Transverse colon (tissue), 4 donors: Measurements from ENCODE around the gene LINGO3. TPM values are rescaled to one million over a fixed set of nuclear protein-coding genes. Genes with fewer than 3 reads are reported as not detected.

Experiments
- DNase-seq: peaks from one replicate; pipeline ENCODE4 v3.0.0-alpha.2; 2019
- H3K27ac ChIP-seq, 4 donors: fragments of 200-600 bp; sonication (generic); 2 replicates each; pipeline ENCODE4 v1.5.1; 2016 to 2018; ENCODE audit warnings: inconsistent platforms in 4 of 4
- H3K27me3 ChIP-seq: fragments of 200-600 bp; sonication (generic); 2 replicates; pipeline ENCODE4 v1.5.1; 2017; ENCODE audit warnings: inconsistent platforms
- H3K36me3 ChIP-seq, 4 donors: fragments of 200-600 bp; sonication (generic); 2 replicates each; pipeline ENCODE4 v1.5.1; 2017 to 2019; ENCODE audit warnings: inconsistent platforms in 4 of 4
- H3K4me1 ChIP-seq, 4 donors: fragments of 200-600 bp; sonication (generic); 2 replicates each; pipeline ENCODE4 v1.5.1; 2017 to 2020; ENCODE audit warnings: inconsistent platforms in 4 of 4
- H3K4me3 ChIP-seq, 4 donors: fragments of 200-600 bp; sonication (generic); 1 replicate in 1 of 4; 2 replicates in 3 of 4; pipeline versions ENCODE4 v1.5.1 to v1.6.1; 2017 to 2019; ENCODE audit warnings: inconsistent platforms in 4 of 4
- H3K9me3 ChIP-seq, 2 donors: fragments of 200-600 bp; sonication (generic); 2 replicates each; pipeline ENCODE4 v1.5.1; 2017 to 2019; ENCODE audit warnings: inconsistent platforms in 2 of 2
- EP300 ChIP-seq: sonication (generic); formaldehyde crosslinking; IDR thresholded peaks from one replicate; pipeline ENCODE4 v1.6.1; 2017; ENCODE audit warnings: antibody characterized with exemption, low read depth
- POLR2A ChIP-seq: fragments of 450-650 bp; IDR thresholded peaks from one replicate; pipeline ENCODE4 v1.6.1; 2016; ENCODE audit warnings: antibody characterized with exemption, mild to moderate bottlenecking, moderate library complexity
- POLR2AphosphoS5 ChIP-seq, 3 donors: sonication (generic); formaldehyde crosslinking; IDR thresholded peaks; one replicate each; pipeline ENCODE4 v1.6.1; 2016; ENCODE audit warnings: antibody characterized with exemption in 3 of 3
- WGBS, 2 donors: methylation state at CpG; one replicate each; pipeline ENCODE4 v1.1.5; 2018; ENCODE audit warnings: low coverage in 1 of 2; 5-methylcytosine and 5-hydroxymethylcytosine counted together
- in situ Hi-C, 4 donors: fragments of 200-750 bp; cut with MboI; loops; one replicate each; pipeline versions ENCODE4 v1.15.0 to v1.15.1; 2017; ENCODE audit warnings: low sequenced_read_pairs in 3 of 4, low pct_ligation_motif_present in 1 of 4, low pct_unique_long_range_greater_than_20kb in 1 of 4
- intact Hi-C: fragments of 100-400 bp; cut with DNase I; formaldehyde crosslinking; loops from one replicate; pipeline ENCODE4 v1.15.1; 2023; ENCODE audit warnings: low total_unique reads
- total RNA-seq, 4 donors: library from RNA; depleted of rRNA; stranded (reverse); fragments of >200 nt; gene quantifications; one replicate each; pipeline ENCODE4 v1.1.0, GENCODE V29; 2016
- TF ChIP-seq, protein P1 (sequence below), 5 experiments: fragments of 200-600 bp in 3 of 5; fragments of 450-650 bp in 2 of 5; sonication (generic) in 3 of 5; IDR thresholded peaks; 1 replicate in 2 of 5; 2 replicates in 3 of 5; pipeline ENCODE4 v1.5.1; 2016 to 2017; ENCODE audit warnings: antibody characterized with exemption in 5 of 5, inconsistent platforms in 3 of 5, mild to moderate bottlenecking in 2 of 5, moderate library complexity in 1 of 5

The LINGO3 gene
- total RNA-seq, 4 donors from 2014 or later: 0.27 to 1.5 (median 0.64) TPM; not detected in 1

DNA sequence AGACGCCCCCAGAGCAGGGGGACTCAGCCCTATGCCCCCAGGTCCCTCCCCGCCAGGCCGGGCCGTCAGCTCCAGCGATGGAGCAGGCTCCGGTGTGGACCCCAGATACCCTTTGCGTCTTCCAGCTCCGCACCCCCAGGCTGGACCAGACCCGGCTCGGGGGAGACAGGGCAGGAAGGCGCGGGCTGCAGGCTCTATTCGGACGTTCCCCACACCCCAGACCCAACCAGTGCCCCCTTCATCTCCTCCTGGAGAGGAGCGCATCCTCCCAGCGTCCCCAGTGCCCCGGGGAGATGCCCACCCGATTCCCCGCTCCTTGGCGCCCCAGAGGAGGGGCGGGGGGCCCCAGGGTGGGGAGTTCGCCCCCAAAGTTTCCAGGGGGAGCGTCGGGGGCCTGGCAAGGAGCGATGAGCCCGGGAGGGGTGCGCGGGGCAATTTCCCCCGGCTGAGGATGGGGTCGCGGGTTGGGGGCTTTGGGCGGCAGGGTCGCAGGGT is 389 bp downstream of the LINGO3 start:
- H3K9me3 ChIP-seq: no peaks in the 10 kb centered on the region
- WGBS, 2 donors: 49 to 80% methylated on average over 1 to 18 of the region's 33 CpGs
- H3K4me1 ChIP-seq: peaks cover 1 to 17% (median 7%) of the 10 kb centered on the region in 4 donors
- peaks cover 85% of the 10 kb centered on the region for H3K27me3 ChIP-seq
- DNase-seq: no peak
- peak overlapping the region in 2 of 4 donors; percentile 11 to 32 for H3K4me3 ChIP-seq
- intact Hi-C loops: no loop called here
- TF ChIP-seq POLR2A (no peak), POLR2AphosphoS5 (IDR thresholded peaks at IDR 0.05) (no peak), EP300 (no peak)
- TF ChIP-seq, protein P1, sequence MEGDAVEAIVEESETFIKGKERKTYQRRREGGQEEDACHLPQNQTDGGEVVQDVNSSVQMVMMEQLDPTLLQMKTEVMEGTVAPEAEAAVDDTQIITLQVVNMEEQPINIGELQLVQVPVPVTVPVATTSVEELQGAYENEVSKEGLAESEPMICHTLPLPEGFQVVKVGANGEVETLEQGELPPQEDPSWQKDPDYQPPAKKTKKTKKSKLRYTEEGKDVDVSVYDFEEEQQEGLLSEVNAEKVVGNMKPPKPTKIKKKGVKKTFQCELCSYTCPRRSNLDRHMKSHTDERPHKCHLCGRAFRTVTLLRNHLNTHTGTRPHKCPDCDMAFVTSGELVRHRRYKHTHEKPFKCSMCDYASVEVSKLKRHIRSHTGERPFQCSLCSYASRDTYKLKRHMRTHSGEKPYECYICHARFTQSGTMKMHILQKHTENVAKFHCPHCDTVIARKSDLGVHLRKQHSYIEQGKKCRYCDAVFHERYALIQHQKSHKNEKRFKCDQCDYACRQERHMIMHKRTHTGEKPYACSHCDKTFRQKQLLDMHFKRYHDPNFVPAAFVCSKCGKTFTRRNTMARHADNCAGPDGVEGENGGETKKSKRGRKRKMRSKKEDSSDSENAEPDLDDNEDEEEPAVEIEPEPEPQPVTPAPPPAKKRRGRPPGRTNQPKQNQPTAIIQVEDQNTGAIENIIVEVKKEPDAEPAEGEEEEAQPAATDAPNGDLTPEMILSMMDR (IDR thresholded peaks at IDR 0.05): no peak
- H3K27ac ChIP-seq: no peak overlapping the region
- H3K36me3 ChIP-seq: no peaks in the 10 kb centered on the region
- in situ Hi-C loops: loop anchor here in 1 of 4 donors (25.0 kb wide), 1 partner anchor 305 kb away; no protein-coding TSS in a partner anchor

DNA sequence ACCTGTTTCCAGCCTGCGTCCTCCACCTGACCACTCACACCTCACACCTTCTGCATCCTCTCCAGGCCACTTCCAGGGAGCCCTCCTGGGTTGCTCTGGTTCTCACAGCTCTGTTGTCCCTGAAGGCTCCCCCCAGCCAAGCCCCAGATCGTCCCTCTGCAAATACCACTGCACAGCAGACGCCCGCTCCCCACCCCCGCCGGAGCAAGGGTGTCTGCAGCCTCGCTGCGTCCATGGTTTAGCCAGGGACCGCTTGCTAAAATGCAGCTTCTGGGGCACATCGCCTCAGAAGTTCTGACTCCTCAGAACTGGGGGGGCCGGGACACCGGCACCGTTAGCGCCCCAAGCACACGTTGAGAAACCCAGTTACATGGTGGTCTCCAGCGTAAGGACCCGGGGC is 983 bp downstream of the LINGO3 start:
- no peak for DNase-seq
- Histone ChIP-seq H3K4me1 (peaks cover 3 to 20% (median 12%) of the 10 kb centered on the region in 4 donors), H3K9me3 (no peaks in the 10 kb centered on the region), H3K4me3 (no peak overlapping the region), H3K36me3 (no peaks in the 10 kb centered on the region), H3K27ac (no peak overlapping the region), H3K27me3 (peaks cover 85% of the 10 kb centered on the region)
- intact Hi-C loops (no loop called here), in situ Hi-C loops (loop anchor here in 1 of 4 donors (25.0 kb wide), 1 partner anchor 305 kb away; no protein-coding TSS in a partner anchor)
- TF ChIP-seq POLR2A: no peak
- TF ChIP-seq EP300: no peak
- 71% methylated on average over 16 of the region's 17 CpGs; no CpG with 5 or more reads in 1 of the 2 donors for WGBS, 2 donors

DNA sequence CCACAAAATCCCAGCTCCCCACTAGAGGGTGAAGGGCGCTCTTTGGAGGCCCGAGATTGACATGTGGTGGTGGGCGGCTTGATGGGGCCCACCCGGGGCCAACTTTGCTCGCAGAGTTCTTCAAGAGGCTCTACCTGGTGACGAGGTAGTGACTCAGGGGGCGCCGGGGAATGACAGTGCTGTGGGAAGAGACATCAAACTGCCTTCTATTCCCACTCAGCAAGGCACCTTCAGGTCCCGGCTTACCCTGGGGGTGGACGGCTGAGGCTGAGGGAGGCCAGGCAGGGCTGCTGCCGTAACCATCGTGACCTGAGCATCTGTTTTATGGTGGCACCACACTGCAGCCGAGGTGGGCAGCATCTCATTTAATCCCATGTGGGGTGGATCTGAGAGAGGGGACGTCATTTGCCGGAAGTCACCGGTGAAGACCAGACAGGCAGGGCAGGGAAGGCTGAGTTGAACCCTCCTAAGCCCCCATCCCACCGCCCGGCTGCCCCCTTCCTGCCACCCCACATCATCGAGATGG is 1.6 kb downstream of the LINGO3 start:
- Histone ChIP-seq H3K4me3 (no peak overlapping the region), H3K27ac (no peak overlapping the region), H3K9me3 (no peaks in the 10 kb centered on the region), H3K4me1 (peaks cover 3 to 20% (median 12%) of the 10 kb centered on the region in 4 donors), H3K27me3 (peaks cover 82% of the 10 kb centered on the region), H3K36me3 (no peaks in the 10 kb centered on the region)
- TF ChIP-seq POLR2A (no peak), EP300 (no peak), POLR2AphosphoS5 (IDR thresholded peaks at IDR 0.05) (no peak)
- TF ChIP-seq, protein P1 (IDR thresholded peaks at IDR 0.05): no peak
- in situ Hi-C loops: loop anchor here in 1 of 4 donors (25.0 kb wide), 1 partner anchor 306 kb away; no protein-coding TSS in a partner anchor
- 72% methylated on average over 19 of the region's 19 CpGs; no CpG with 5 or more reads in 1 of the 2 donors for WGBS, 2 donors
- DNase-seq: no peak
- intact Hi-C loops: no loop called here

DNA sequence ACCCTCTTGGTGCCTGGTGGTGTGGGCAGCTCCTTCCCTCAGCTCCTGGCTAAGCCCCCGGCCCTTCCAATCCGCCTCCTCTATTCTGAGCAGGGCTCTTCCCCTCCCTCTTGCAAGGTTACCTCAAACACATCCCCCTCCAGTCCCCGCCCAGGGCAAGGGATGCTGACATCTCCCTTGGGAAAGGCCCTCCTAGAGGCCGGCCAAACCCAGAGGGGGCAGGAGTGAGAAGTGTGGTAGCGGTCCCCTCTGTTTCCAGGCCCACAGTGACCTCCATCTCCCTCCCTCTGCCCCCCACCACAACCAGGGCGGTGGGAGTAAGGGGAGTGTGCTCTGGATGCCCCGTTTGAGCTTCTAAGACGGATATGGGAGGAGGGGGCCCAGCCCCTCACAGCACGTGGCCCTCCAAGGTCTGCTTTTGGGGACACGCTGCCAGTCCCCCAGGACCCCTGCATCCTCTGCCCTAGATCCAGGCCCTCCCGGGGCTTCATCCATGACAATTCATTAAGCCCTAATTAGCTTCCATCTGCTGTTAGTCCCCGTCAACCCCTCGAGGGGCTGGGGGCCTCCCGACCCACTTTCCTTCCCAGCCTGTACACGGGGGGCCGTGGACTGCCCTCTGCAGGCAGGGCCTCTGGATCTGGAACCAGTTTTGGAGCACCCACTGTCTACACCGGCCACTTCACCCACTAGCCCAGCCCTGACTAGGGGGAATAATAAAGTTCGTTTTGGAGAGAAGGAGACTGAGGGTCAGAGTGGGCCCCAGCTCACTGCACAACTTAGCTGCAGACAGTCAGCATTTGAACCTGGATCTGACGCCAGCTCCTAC is 2.3 kb downstream of the LINGO3 start:
- intact Hi-C loops: no loop called here
- peaks cover 3 to 20% (median 12%) of the 10 kb centered on the region in 4 donors for H3K4me1 ChIP-seq
- WGBS, 2 donors: 76% methylated on average over 18 of the region's 19 CpGs; no CpG with 5 or more reads in 1 of the 2 donors
- H3K36me3 ChIP-seq: no peaks in the 10 kb centered on the region
- DNase-seq: no peak
- TF ChIP-seq EP300: no peak
- TF ChIP-seq, protein P1 (IDR thresholded peaks at IDR 0.05): no peak
- TF ChIP-seq POLR2AphosphoS5 (IDR thresholded peaks at IDR 0.05): no peak
- TF ChIP-seq POLR2A: no peak
- H3K27me3 ChIP-seq: peaks cover 82% of the 10 kb centered on the region
- H3K4me3 ChIP-seq: no peak overlapping the region
- H3K27ac ChIP-seq: no peak overlapping the region
- in situ Hi-C loops: loop anchor here in 1 of 4 donors (25.0 kb wide), 1 partner anchor 307 kb away; no protein-coding TSS in a partner anchor
- no peaks in the 10 kb centered on the region for H3K9me3 ChIP-seq
